HEK293T (cell line): Measurements from ENCODE around the gene TFF2.

Experiments
- CTCF ChIA-PET: fragments of 350-600 bp; formaldehyde crosslinking; extraction: SDS; loops from one replicate; lab custom pipeline; 2021; ENCODE audit warnings: antibody characterized with exemption, inconsistent platforms; lab: Yijun Ruan, JAX
- POLR2A ChIA-PET: fragments of 350-600 bp; formaldehyde crosslinking; extraction: SDS; loops from one replicate; lab custom pipeline; 2020; ENCODE audit warnings: antibody characterized with exemption, inconsistent platforms; lab: Yijun Ruan, JAX
- DNase-seq: peaks from one replicate; pipeline ENCODE4 v3.0.0; 2012; ENCODE audit warnings: mixed read lengths; ENCODE audit errors: extremely low spot score
- ARNT ChIP-seq: fragments of 450-650 bp; IDR thresholded peaks from 2 replicates; pipeline ENCODE4 v1.6.1; 2017; ENCODE audit warnings: mild to moderate bottlenecking
- BHLHE40 ChIP-seq: fragments of 450-650 bp; IDR thresholded peaks from 2 replicates; pipeline ENCODE4 v1.6.1; 2016; ENCODE audit warnings: mild to moderate bottlenecking, moderate library complexity, borderline replicate concordance
- CTBP1 ChIP-seq: fragments of 450-650 bp; IDR thresholded peaks from 2 replicates; pipeline ENCODE4 v1.6.1; 2016; ENCODE audit warnings: borderline replicate concordance
- ELF4 ChIP-seq: fragments of 450-650 bp; IDR thresholded peaks from 2 replicates; pipeline ENCODE4 v1.6.1; 2017; ENCODE audit warnings: antibody characterized with exemption
- FOXA1 ChIP-seq: fragments of 450-650 bp; IDR thresholded peaks from 2 replicates; pipeline ENCODE4 v1.6.1; 2016; ENCODE audit warnings: mild to moderate bottlenecking
- FOXK2 ChIP-seq: fragments of 450-650 bp; IDR thresholded peaks from 2 replicates; pipeline ENCODE4 v1.6.1; 2016; ENCODE audit warnings: mild to moderate bottlenecking
- FOXM1 ChIP-seq: fragments of 450-650 bp; IDR thresholded peaks from 2 replicates; pipeline ENCODE4 v1.6.1; 2017; ENCODE audit warnings: mild to moderate bottlenecking, borderline replicate concordance
- HDGF ChIP-seq: fragments of 450-650 bp; IDR thresholded peaks from 2 replicates; pipeline ENCODE4 v1.6.1; 2017; ENCODE audit warnings: antibody characterized with exemption, borderline replicate concordance
- L3MBTL2 ChIP-seq: fragments of 450-650 bp; conservative IDR thresholded peaks from 2 replicates; pipeline ENCODE4 v1.6.1; 2016; ENCODE audit warnings: mild to moderate bottlenecking
- LEF1 ChIP-seq: fragments of 450-650 bp; IDR thresholded peaks from 2 replicates; pipeline ENCODE4 v1.6.1; 2017; ENCODE audit warnings: mild to moderate bottlenecking, borderline replicate concordance
- NFRKB ChIP-seq: fragments of 450-650 bp; IDR thresholded peaks from 2 replicates; pipeline ENCODE4 v1.6.1; 2016; ENCODE audit warnings: mild to moderate bottlenecking, moderate library complexity
- PKNOX1 ChIP-seq: fragments of 450-650 bp; IDR thresholded peaks from 2 replicates; pipeline ENCODE4 v1.6.1; 2016
- SP1 ChIP-seq: fragments of 450-650 bp; IDR thresholded peaks from 2 replicates; pipeline ENCODE4 v1.6.1; 2017
- SUZ12 ChIP-seq: fragments of 450-650 bp; IDR thresholded peaks from 2 replicates; pipeline ENCODE4 v1.6.1; 2016; ENCODE audit warnings: mild to moderate bottlenecking
- TARDBP ChIP-seq: fragments of 450-650 bp; IDR thresholded peaks from 2 replicates; pipeline ENCODE4 v1.6.1; 2016
- ZNF384 ChIP-seq: fragments of 450-650 bp; IDR thresholded peaks from 2 replicates; pipeline ENCODE4 v1.6.1; 2016

TFF2 gene

DNA sequence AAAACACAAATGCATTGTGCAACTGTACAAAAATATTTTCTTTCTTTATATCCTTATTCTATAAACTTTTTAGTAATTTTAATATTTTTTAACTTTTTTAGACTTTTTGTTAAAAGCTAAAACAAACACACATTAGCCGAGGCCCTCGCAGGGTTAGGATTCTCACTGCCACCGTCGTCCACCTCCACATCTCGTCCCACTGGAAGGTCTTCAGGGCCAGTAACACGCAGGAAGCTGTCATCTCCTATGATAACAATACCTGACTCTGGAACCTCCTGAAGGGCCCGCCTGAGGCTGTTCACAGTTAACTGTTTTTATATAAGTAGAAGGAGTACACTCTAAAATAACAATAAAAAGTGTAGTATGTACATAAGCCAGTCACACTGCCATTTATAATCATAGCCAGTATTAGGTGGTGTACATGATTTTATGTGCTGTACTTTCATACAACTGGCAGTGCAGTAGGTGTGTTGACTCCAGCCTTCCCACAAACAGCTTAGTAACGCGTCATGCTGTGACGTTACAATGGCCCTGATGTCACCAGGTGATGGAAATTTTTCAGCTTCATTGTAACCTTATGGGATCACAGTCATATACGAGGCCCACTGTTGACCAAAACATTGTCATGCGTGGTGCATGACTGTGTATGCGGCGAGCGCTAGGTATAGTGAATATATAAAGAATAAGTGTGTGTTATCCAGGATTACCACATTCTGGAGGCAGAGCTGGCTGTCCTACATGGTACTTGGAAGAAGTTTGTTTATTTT lies 8.8 kb downstream of the TFF2 start:
- CTCF ChIA-PET = no interaction called here
- no peak for DNase-seq
- TF ChIP-seq FOXK2 (no peak), SP1 (no peak), ELF4 (no peak), PKNOX1 (no peak), FOXA1 (no peak), NFRKB (no peak), CTBP1 (no peak), SUZ12 (no peak), FOXM1 (no peak), LEF1 (no peak), ZNF384 (no peak), L3MBTL2 (no peak), TARDBP (no peak), ARNT (no peak), HDGF (no peak), BHLHE40 (no peak)
- POLR2A ChIA-PET = no interaction called here

GRCh38 chr21:42340187-42341050 lies 10.4 kb downstream of the TFF2 start:
- ChIA-PET CTCF (no interaction called here), POLR2A (no interaction called here)
- TF ChIP-seq NFRKB (no peak), L3MBTL2 (no peak)
- DNase-seq = no peak

DNA sequence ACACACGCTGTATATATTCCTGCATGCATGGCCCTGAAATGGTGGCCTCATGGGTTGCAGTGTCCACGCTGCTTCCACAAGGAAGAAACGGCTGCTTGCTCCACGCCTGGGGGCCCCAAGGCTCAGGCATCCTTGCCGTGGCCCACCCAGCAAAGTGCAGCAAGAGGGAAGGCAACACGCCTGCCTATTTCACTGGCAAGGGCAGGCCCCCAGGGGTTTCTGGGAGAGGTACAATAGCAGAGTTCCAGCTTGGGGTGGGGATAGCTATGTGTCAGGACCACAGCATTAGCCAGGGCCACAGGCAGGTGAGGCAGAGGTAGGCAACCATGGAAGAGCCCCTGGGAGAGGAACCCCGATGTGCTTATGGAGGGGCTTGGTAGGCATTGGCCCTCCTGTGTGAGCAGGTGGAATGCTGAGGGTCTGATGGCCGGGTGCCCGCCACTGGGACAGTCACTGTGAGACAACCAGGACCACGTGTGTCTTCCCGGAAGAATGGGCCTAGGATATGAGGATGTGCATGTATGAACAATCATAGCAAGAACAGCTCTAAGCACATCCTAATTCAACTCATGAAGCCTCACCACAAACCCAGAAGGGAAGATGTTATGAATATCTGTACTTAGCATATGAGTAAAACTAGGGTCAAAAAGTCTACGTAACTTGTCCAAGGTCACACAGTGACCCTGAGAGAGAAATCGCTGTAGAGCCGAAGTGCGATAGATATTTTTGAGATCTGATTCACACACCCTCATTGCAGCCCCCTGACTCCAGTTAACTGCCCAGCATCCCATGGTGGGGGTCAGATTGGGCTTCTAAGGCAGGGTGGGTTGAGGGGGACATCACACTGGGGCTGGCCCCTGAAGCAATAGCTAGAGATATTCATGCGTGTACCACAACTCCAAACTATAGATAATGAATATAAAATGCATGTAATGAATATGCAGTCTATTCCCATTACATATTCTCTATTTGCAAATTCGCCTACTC lies 11.8 kb downstream of the TFF2 start:
- TF ChIP-seq LEF1 = no peak
- no peak for TF ChIP-seq ZNF384
- TF ChIP-seq FOXK2 = no peak
- TF ChIP-seq FOXM1 = no peak
- TF ChIP-seq FOXA1 = no peak
- no peak for TF ChIP-seq ELF4
- no peak for TF ChIP-seq SP1
- TF ChIP-seq PKNOX1 = no peak
- TF ChIP-seq HDGF = no peak
- TF ChIP-seq BHLHE40 = no peak
- TF ChIP-seq L3MBTL2 = no peak
- TF ChIP-seq NFRKB = no peak
- no peak for TF ChIP-seq CTBP1
- TF ChIP-seq ARNT = no peak
- no peak for TF ChIP-seq SUZ12
- no peak for TF ChIP-seq TARDBP
- CTCF ChIA-PET = interaction anchor here (0.7 to 1.0 kb wide), 2 partner anchors 30 to 105 kb away, joined by 3 read pairs; no protein-coding TSS in a partner anchor
- POLR2A ChIA-PET = no interaction called here
- no peak for DNase-seq

DNA sequence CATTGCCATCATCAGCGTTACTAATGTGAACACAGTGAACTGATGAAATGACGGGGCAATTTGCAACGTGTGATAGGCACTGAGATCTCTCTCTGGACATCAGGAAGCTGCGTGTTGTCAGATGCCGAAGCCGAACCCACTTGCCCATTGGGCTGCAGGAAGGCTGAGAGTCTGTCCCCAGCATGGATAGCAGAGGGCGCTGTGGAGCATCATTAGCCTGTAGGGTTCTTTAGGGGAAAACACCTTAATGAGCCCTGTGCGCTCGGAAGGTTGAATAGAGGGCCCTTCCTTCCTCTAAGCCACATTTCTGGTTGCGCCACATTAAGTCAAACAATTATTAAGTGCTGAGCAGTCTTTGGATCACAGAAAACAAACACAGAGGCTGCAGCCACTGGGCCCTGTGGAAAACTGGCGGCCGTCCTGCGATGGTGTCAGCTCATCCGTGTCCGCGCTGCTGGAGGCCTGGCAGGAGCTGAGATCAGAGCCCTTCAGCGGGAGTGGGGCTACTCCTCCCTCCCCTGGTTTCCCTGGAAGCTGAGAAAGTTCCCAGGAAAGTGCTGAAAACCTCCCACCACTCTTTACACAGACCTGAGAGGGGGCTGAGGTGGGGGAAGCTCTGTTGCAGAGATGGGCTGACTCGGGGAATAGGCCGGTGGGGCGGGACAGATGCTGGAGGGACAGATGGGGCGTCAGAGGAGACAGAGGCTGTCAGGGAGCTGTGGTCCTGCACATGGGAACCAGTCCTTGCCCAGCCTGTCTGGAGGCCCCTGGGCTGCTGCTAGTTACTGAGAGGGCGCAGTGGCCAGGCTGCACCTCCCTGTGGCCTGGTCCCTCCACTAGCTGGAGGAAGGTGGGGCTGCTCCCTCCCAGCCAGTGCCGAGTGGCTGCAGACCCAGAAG lies 12.7 kb downstream of the TFF2 start:
- ChIA-PET POLR2A (no interaction called here), CTCF (interaction anchor here (1.0 kb wide), 1 partner anchor 106 kb away, joined by 3 read pairs; no protein-coding TSS in a partner anchor)
- TF ChIP-seq FOXA1 = no peak
- TF ChIP-seq LEF1 = no peak
- TF ChIP-seq ELF4 = no peak
- no peak for TF ChIP-seq FOXM1
- TF ChIP-seq CTBP1 = no peak
- TF ChIP-seq NFRKB = no peak
- DNase-seq = peak; percentile 67

GRCh38 chr21:42337276-42337675 lies 13.5 kb downstream of the TFF2 start:
- TF ChIP-seq L3MBTL2 (no peak), NFRKB (no peak), CTBP1 (no peak), BHLHE40 (no peak), TARDBP (no peak), FOXM1 (no peak), SP1 (no peak), ZNF384 (no peak), PKNOX1 (no peak), FOXK2 (no peak)
- POLR2A ChIA-PET = no interaction called here
- DNase-seq = no peak
- CTCF ChIA-PET = no interaction called here
